ENCODE measurements around the gene VPS26B.

VPS26B gene

GRCh38 chr11:134267461-134267860 lies 43.0 kb downstream of the VPS26B start:
- TF ChIP-seq CTCF (IDR thresholded peaks at IDR 0.05; ENCODE audit: low read depth, low read length): no peak
- DNase-seq (ENCODE audit: extremely low read depth, low read depth): no peak

- TF ChIP-seq CTCF (IDR thresholded peaks at IDR 0.05; ENCODE audit: low read depth, low read length): no peak
- DNase-seq (ENCODE audit: extremely low read depth, low read depth): no peak
Measured at GRCh38 chr11:134267966-134268365, 43.5 kb downstream of the VPS26B start.

- no peak for DNase-seq (ENCODE audit: extremely low read depth, low read depth)
Measured at GRCh38 chr11:134270250-134270714, 45.8 kb downstream of the VPS26B start.

GRCh38 chr11:134271978-134272377 lies 47.5 kb downstream of the VPS26B start:
- no peak for DNase-seq (ENCODE audit: extremely low read depth, low read depth)
- TF ChIP-seq CTCF (IDR thresholded peaks at IDR 0.05; ENCODE audit: low read depth, low read length): no peak

More at GRCh38 chr11:134270250-134270714, 45.8 kb downstream of the VPS26B start:
- no peak; the same call in 1 of the 2 replicates for TF ChIP-seq CTCF (IDR thresholded peaks at IDR 0.05; ENCODE audit: low read depth, low read length)

- TF ChIP-seq CTCF (IDR thresholded peaks at IDR 0.05; ENCODE audit: low read depth, low read length): no peak
- DNase-seq (ENCODE audit: extremely low read depth, low read depth): no peak
Measured at GRCh38 chr11:134272381-134273316, 48.2 kb downstream of the VPS26B start.

- DNase-seq (ENCODE audit: extremely low read depth, low read depth): no peak
- no peak for TF ChIP-seq CTCF (IDR thresholded peaks at IDR 0.05; ENCODE audit: low read depth, low read length)
Measured at GRCh38 chr11:134273317-134273712, 48.8 kb downstream of the VPS26B start.

GRCh38 chr11:134275188-134275533 lies 50.7 kb downstream of the VPS26B start:
- no peak for DNase-seq (ENCODE audit: extremely low read depth, low read depth)
- no peak for TF ChIP-seq CTCF (IDR thresholded peaks at IDR 0.05; ENCODE audit: low read depth, low read length)

Data from AG09319 (cell line).